Epithelial cell of alveolus of lung (primary cell): ENCODE measurements around the gene CENPX. TPM values are rescaled to one million over a fixed set of nuclear protein-coding genes. Genes with fewer than 3 reads are reported as not detected.

ENCODE experiments used
- total RNA-seq: library from RNA; depleted of rRNA; stranded (reverse); fragments of >200 nt; gene quantifications from 2 replicates; pipeline ENCODE4 v1.2.1, GENCODE V29; 2015

CENPX gene
- 29.1 and 76.7 TPM in 2 replicates for total RNA-seq

GRCh38 chr17:82022310-82022980 lies at the start of gene CENPX:
Gene CENPX, minus strand, starts transcription at chr17:82022878. Its CDS starts 17 bp downstream, at chr17:82022861.

GRCh38 chr17:82065638-82066303 lies 43.1 kb upstream of the CENPX start, which contains the start of gene DUS1L:
Gene DUS1L, minus strand, starts transcription at chr17:82065804. Its CDS starts 745 bp downstream, at chr17:82065059.

GRCh38 chr17:82051776-82052637 lies 29.3 kb upstream of the CENPX start, which contains the start of the genes GPS1 and RFNG:
Gene GPS1, plus strand, starts transcription at chr17:82051898. Its CDS starts 34 bp downstream, at chr17:82051932.
Gene RFNG, minus strand, starts transcription at chr17:82051811. Its CDS starts 45 bp downstream, at chr17:82051766.

GRCh38 chr17:82037092-82037888 lies 14.6 kb upstream of the CENPX start, which contains the start of gene DCXR:
Gene DCXR, minus strand, starts transcription at chr17:82037697. Its CDS starts 15 bp downstream, at chr17:82037682.

GRCh38 chr17:82031303-82031884 lies 8.7 kb upstream of the CENPX start, which contains the start of gene RAC3:
Gene RAC3, plus strand, starts transcription at chr17:82031678. Its CDS starts 84 bp downstream, at chr17:82031762.

GRCh38 chr17:82022981-82023446 lies 336 bp upstream of the CENPX start, which contains the start of gene LRRC45:
Gene LRRC45, plus strand, starts transcription at chr17:82023305. Its CDS starts 339 bp downstream, at chr17:82023644.

GRCh38 chr17:81977211-81977808 lies 45.4 kb downstream of the CENPX start, which contains the start of gene ASPSCR1:
Gene ASPSCR1, plus strand, starts transcription at chr17:81977629. Its CDS starts 18 bp downstream, at chr17:81977647.

Other genes starting within 250 kb of the CENPX start
- gene GCGR, start 218.7 kb downstream of the CENPX start, total RNA-seq = not detected in 2 replicates
- 69.5 and 121 TPM in 2 replicates for gene MCRIP1, start 189.6 kb downstream of the CENPX start, total RNA-seq
- gene PPP1R27, start 187.8 kb downstream of the CENPX start, total RNA-seq = not detected in 2 replicates
- 1,783 and 2,221 TPM in 2 replicates for gene P4HB, start 162.3 kb downstream of the CENPX start, total RNA-seq
- 143 and 305 TPM in 2 replicates for gene ARHGDIA, start 151.5 kb downstream of the CENPX start, total RNA-seq
- 47.7 and 158 TPM in 2 replicates for gene ALYREF, start 131.3 kb downstream of the CENPX start, total RNA-seq
- 147 and 313 TPM in 2 replicates for gene ANAPC11, start 131.2 kb downstream of the CENPX start, total RNA-seq
- gene NPB, start 120.6 kb downstream of the CENPX start, total RNA-seq = 0.26 and 0.48 TPM in 2 replicates
- 19.0 and 74.9 TPM in 2 replicates for gene PCYT2, start 111.5 kb downstream of the CENPX start, total RNA-seq
- gene SIRT7, start 104.7 kb downstream of the CENPX start, total RNA-seq = 11.1 and 20.7 TPM in 2 replicates
- gene MAFG, start 95.1 kb downstream of the CENPX start, total RNA-seq = 12.1 and 15.1 TPM in 2 replicates
- gene PYCR1, start 85.6 kb downstream of the CENPX start, total RNA-seq = 54.9 and 180 TPM in 2 replicates
- not detected in 2 replicates for gene MYADML2, start 75.6 kb downstream of the CENPX start, total RNA-seq
- 0.13 and 0.48 TPM in 2 replicates for gene NOTUM, start 61.7 kb downstream of the CENPX start, total RNA-seq
- gene ASPSCR1, start 45.2 kb downstream of the CENPX start, total RNA-seq = 15.5 and 15.8 TPM in 2 replicates
- gene LRRC45, start 427 bp upstream of the CENPX start, total RNA-seq = 9.8 and 15.6 TPM in 2 replicates
- gene RAC3, start 8.8 kb upstream of the CENPX start, total RNA-seq = 25.0 and 38.6 TPM in 2 replicates
- 79.3 and 86.3 TPM in 2 replicates for gene DCXR, start 14.8 kb upstream of the CENPX start, total RNA-seq
- gene RFNG, start 28.9 kb upstream of the CENPX start, total RNA-seq = 46.9 and 63.2 TPM in 2 replicates
- gene GPS1, start 29.0 kb upstream of the CENPX start, total RNA-seq = 116 and 126 TPM in 2 replicates
- gene DUS1L, start 42.9 kb upstream of the CENPX start, total RNA-seq = 30.9 and 37.4 TPM in 2 replicates
- 57.2 and 289 TPM in 2 replicates for gene FASN, start 75.4 kb upstream of the CENPX start, total RNA-seq
- 6.9 and 16.5 TPM in 2 replicates for gene CCDC57, start 190.0 kb upstream of the CENPX start, total RNA-seq
- gene SLC16A3, start 206.2 kb upstream of the CENPX start, total RNA-seq = 224 and 509 TPM in 2 replicates